T47D (cell line): ENCODE results near the gene AAMP.
A peak's percentile ranks its signal among the peaks of the same experiment; 100 is the strongest.

Experiments used
- DNase-seq, 2 experiments: peaks; one replicate each; pipeline versions ENCODE4 v3.0.0 to v3.0.0-alpha.2; 2011 to 2012; ENCODE audit warnings: low read depth in 1 of 2, low spot score in 1 of 2
- JUND ChIP-seq: IDR thresholded peaks from 2 replicates; pipeline ENCODE4 v1.6.1; 2012; ENCODE audit warnings: low read depth
- in situ Hi-C: cut with HindIII; loops from 2 replicates; pipeline ENCODE4 v1.10.0; 2016; ENCODE audit warnings: low sequenced_read_pairs, low pct_unique_long_range_greater_than_20kb

AAMP gene

GRCh38 chr2:218257390-218257981 is 12.5 kb downstream of the AAMP start:
- no peak for TF ChIP-seq JUND
- in situ Hi-C loops, result no loop called here

GRCh38 chr2:218256612-218257350 is 13.2 kb downstream of the AAMP start:
- no peak for TF ChIP-seq JUND
- DNase-seq, result no peak
- in situ Hi-C loops, result no loop called here

More at GRCh38 chr2:218257390-218257981, 12.5 kb downstream of the AAMP start:
- DNase-seq, result peak in 1 of 2 experiments; percentile 41

DNA sequence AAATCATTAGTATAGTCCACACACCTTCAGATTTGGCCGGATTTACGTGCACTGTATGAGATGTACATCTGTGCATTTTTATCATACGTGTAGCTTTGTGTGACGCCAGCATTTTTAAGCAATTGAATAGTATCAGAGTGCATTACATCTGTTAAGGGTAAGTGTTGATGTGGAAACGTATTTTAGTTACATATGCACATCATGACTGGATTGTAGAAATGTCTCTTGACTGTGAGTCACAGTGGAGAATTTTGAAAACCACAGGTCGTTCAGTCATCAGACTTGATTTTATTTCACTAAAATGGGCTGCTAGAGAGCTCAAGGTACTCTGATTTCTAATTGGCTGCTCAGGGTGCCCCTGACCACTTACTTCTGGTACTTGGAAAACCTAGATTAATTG is 14.5 kb downstream of the AAMP start:
- no peak for TF ChIP-seq JUND
- in situ Hi-C loops, result no loop called here
- no peak for DNase-seq

DNA sequence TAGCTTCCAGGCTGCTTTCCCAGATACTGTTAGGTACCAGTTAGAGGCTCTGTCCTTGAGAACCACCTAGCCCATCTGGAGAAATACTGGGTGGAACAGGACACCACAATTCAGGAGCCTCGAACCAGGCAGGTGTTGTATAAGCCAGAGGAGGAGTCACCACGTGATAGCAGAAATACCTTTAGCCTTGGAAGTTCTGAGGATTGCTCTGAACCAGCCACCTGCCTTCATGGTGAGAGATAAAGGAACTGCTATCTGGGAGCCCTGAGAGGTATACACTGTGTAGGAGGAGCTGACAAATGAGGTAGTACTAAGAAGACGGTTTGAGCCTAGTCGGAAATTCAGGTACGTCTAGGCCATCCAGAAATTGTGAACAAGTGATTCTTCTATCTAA is 16.7 kb downstream of the AAMP start:
- in situ Hi-C loops, result no loop called here
- DNase-seq, result no peak
- no peak for TF ChIP-seq JUND

GRCh38 chr2:218252509-218253231 is 17.3 kb downstream of the AAMP start:
- in situ Hi-C loops, result no loop called here
- no peak for TF ChIP-seq JUND
- no peak for DNase-seq

- in situ Hi-C loops, result no loop called here
- DNase-seq, result no peak
- TF ChIP-seq JUND, result no peak
Observed at GRCh38 chr2:218249691-218250090, 20.2 kb downstream of the AAMP start.

DNA sequence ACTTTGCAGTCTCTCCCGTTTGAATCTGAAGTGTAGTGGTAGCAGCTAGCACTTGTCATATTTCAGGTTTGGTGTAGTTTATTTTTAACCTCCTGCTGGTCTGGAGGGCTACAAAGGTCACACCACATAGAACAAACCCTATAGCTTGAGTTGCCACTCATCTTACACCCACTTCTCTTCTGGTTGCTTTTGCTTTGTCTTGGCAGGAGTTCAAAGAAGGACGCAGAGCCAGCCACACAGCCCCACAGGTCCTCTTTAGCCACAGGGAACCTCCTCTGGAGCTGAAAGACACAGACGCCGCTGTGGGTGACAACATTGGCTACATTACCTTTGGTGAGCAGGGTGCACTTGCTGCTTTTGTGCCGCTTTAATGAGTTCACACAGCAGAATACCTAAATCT is 24.7 kb downstream of the AAMP start:
- DNase-seq, result no peak
- TF ChIP-seq JUND, result no peak
- in situ Hi-C loops, result no loop called here

DNA sequence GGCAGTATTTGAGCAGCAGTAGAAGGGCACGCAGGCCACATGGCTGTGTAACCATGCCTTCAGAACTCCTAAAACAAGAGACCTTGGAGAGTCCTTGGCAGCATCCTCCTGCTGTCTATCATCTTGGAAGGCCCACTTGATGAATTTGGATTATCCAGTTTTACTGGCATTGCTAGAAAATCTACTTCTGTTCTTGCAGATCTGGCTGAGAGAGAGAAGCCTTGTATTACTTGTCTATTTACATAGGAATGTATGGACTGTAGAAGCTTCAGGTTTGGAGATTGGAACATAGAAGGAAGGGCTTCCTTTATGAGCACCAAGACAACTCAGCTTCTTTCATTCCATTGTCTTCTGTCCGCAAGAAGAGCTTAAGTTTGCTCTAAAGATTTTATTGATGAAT is 25.3 kb downstream of the AAMP start:
- in situ Hi-C loops, result no loop called here
- peak in 1 of 2 experiments; percentile 18 for DNase-seq
- no peak for TF ChIP-seq JUND

GRCh38 chr2:218244204-218244603 is 25.7 kb downstream of the AAMP start:
- DNase-seq, result no peak
- in situ Hi-C loops, result no loop called here
- TF ChIP-seq JUND, result no peak

GRCh38 chr2:218238887-218239286 is 31.1 kb downstream of the AAMP start:
- DNase-seq, result no peak
- TF ChIP-seq JUND, result no peak
- in situ Hi-C loops, result no loop called here

GRCh38 chr2:218236829-218237228 is 33.1 kb downstream of the AAMP start:
- in situ Hi-C loops, result no loop called here
- DNase-seq, result no peak

GRCh38 chr2:218235017-218235416 is 34.9 kb downstream of the AAMP start:
- no peak for TF ChIP-seq JUND
- in situ Hi-C loops, result no loop called here
- DNase-seq, result no peak

More at GRCh38 chr2:218236829-218237228, 33.1 kb downstream of the AAMP start:
- no peak for TF ChIP-seq JUND

DNA sequence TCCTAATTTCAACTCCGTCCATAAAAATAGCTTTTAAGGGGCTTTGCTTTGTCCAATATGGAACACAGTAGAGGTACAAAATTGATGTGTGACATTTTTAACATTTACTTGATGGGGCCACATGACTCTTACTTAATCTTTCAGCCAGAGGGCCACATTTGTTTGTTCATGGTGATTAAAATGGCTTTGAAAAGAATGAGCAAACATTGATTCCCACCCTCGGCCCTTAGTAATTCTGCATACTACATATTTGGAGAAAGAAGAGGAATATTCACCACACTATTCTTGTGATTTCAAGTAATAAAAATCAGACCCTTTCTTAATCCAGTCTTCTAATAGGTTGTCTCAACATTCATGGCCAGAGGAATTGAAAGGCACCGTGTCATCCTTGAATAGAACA is 35.4 kb downstream of the AAMP start:
- no peak for DNase-seq
- no peak for TF ChIP-seq JUND
- in situ Hi-C loops, result no loop called here

GRCh38 chr2:218233543-218233942 is 36.4 kb downstream of the AAMP start:
- DNase-seq, result no peak
- no peak for TF ChIP-seq JUND
- in situ Hi-C loops, result no loop called here
